Parathyroid adenoma (tissue), 2 donors: ENCODE data around the gene UBAP2.

ENCODE experiments used
- H2AFZ ChIP-seq: fragments of 300-600 bp; sonication (generic); one replicate; pipeline ENCODE4 v1.7.0; 2017; ENCODE audit warnings: antibody characterized with exemption, mild to moderate bottlenecking
- H3K27ac ChIP-seq: fragments of 300-600 bp; sonication (generic); one replicate; pipeline ENCODE4 v1.7.0; 2017
- H3K27me3 ChIP-seq: fragments of 300-600 bp; sonication (generic); one replicate; pipeline ENCODE4 v1.7.0; 2017; ENCODE audit warnings: low read length; ENCODE audit not compliant: control insufficient read depth, insufficient read depth
- H3K36me3 ChIP-seq: fragments of 300-600 bp; sonication (generic); one replicate; pipeline ENCODE4 v1.7.0; 2017; ENCODE audit warnings: low read length; ENCODE audit not compliant: control insufficient read depth, insufficient read depth
- H3K4me1 ChIP-seq: fragments of 300-600 bp; sonication (generic); one replicate; pipeline ENCODE4 v1.7.0; 2017; ENCODE audit warnings: control low read depth
- H3K4me2 ChIP-seq: fragments of 300-600 bp; sonication (generic); one replicate; pipeline ENCODE4 v1.7.0; 2017; ENCODE audit warnings: low read length
- H3K4me3 ChIP-seq: fragments of 300-600 bp; sonication (generic); one replicate; pipeline ENCODE4 v1.7.0; 2017; ENCODE audit warnings: low read depth, low read length
- H3K79me2 ChIP-seq: fragments of 300-600 bp; sonication (generic); one replicate; pipeline ENCODE4 v1.7.0; 2017; ENCODE audit warnings: control low read depth
- H3K9ac ChIP-seq: fragments of 300-600 bp; sonication (generic); one replicate; pipeline ENCODE4 v1.7.0; 2017; ENCODE audit warnings: mild to moderate bottlenecking
- H3K9me3 ChIP-seq: fragments of 300-600 bp; sonication (generic); one replicate; pipeline ENCODE4 v1.7.0; 2017; ENCODE audit warnings: low read length; ENCODE audit not compliant: control insufficient read depth
- TF ChIP-seq, protein P1 (sequence below): fragments of 300-600 bp; sonication (generic); IDR thresholded peaks from one replicate; pipeline ENCODE4 v1.7.0; 2017; ENCODE audit warnings: antibody characterized with exemption, mild to moderate bottlenecking
- donor health status: primary hyperparathyroidism.

The UBAP2 gene

DNA sequence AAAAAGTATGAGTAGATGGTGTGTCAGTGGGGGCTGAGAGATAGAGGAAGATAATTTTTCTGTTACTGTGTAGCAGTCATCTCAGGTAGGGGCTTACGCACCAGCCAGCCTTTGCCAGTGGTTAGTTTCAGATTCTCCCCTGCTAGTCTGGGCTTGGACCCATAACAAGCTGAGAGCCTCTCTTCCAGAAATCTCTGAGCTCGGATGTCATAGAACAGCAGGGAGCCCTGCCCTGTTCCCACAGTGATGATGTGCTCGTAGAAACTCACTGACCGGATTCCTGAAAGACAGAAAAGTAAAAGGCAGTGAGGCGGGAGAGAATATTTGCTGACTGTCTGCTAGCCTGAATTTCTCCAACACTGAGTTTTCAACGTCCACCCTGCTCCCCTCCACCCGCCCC lies 40.6 kb upstream of the UBAP2 start:
- H3K27ac ChIP-seq, result no peak overlapping the region
- no peak overlapping the region for H2AFZ ChIP-seq
- no peaks in the 10 kb centered on the region for H3K27me3 ChIP-seq
- no peak overlapping the region for H3K9ac ChIP-seq
- H3K4me3 ChIP-seq, result no peak overlapping the region
- TF ChIP-seq, protein P1, sequence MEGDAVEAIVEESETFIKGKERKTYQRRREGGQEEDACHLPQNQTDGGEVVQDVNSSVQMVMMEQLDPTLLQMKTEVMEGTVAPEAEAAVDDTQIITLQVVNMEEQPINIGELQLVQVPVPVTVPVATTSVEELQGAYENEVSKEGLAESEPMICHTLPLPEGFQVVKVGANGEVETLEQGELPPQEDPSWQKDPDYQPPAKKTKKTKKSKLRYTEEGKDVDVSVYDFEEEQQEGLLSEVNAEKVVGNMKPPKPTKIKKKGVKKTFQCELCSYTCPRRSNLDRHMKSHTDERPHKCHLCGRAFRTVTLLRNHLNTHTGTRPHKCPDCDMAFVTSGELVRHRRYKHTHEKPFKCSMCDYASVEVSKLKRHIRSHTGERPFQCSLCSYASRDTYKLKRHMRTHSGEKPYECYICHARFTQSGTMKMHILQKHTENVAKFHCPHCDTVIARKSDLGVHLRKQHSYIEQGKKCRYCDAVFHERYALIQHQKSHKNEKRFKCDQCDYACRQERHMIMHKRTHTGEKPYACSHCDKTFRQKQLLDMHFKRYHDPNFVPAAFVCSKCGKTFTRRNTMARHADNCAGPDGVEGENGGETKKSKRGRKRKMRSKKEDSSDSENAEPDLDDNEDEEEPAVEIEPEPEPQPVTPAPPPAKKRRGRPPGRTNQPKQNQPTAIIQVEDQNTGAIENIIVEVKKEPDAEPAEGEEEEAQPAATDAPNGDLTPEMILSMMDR, result no peak
- H3K4me1 ChIP-seq, result no peaks in the 10 kb centered on the region
- H3K4me2 ChIP-seq, result no peak overlapping the region
- H3K79me2 ChIP-seq, result no peaks in the 10 kb centered on the region
- H3K9me3 ChIP-seq, result no peaks in the 10 kb centered on the region
- no peaks in the 10 kb centered on the region for H3K36me3 ChIP-seq

DNA sequence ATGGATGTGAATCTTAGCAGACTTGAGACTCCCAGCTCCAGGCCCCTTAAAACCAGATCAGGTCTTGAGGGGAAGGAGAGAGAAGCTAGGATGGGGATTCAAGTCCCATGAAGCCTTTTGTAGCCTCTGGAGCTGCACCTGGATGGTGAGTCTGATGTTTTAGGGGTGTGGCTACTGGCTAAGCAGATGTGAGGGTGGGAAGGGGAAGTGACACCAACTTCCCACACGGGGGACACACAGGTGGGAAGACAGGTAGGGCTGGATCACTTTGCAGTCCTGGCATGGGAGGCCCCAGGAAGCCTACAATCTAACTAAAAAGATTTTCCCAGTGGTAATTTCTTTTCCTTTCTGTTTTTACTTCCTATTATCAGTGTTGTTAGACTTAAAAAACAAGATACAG lies 38.7 kb upstream of the UBAP2 start:
- no peak overlapping the region for H3K27ac ChIP-seq
- H3K4me1 ChIP-seq, result no peaks in the 10 kb centered on the region
- H3K9me3 ChIP-seq, result no peaks in the 10 kb centered on the region
- no peak overlapping the region for H3K9ac ChIP-seq
- no peaks in the 10 kb centered on the region for H3K36me3 ChIP-seq
- H3K4me3 ChIP-seq, result no peak overlapping the region
- H3K27me3 ChIP-seq, result no peaks in the 10 kb centered on the region
- TF ChIP-seq, protein P1, result no peak
- H2AFZ ChIP-seq, result no peak overlapping the region
- H3K79me2 ChIP-seq, result no peaks in the 10 kb centered on the region
- H3K4me2 ChIP-seq, result no peak overlapping the region

DNA sequence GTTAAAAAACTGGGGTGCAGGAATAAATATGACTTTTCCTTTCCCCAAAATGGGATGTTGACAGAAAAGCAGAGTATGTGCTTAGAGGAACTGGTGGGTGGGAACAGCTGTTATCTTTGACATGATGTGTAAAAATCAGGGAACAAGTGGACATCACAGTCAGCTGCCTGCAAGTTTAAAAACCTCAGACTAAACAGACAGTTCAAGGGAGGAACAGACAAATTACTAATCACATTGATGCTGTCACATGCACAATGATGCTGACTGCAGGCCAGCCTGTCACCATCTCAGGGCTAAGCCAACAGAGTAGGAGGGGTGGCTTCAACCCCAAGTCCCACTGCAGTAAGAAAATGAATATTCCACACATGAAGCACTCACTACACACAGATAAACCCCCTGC lies 38.2 kb upstream of the UBAP2 start:
- Histone ChIP-seq H3K27me3 (no peaks in the 10 kb centered on the region), H2AFZ (no peak overlapping the region), H3K36me3 (no peaks in the 10 kb centered on the region), H3K27ac (no peak overlapping the region), H3K79me2 (no peaks in the 10 kb centered on the region), H3K4me3 (no peak overlapping the region), H3K9ac (no peak overlapping the region), H3K9me3 (no peaks in the 10 kb centered on the region), H3K4me1 (no peaks in the 10 kb centered on the region), H3K4me2 (no peak overlapping the region)
- TF ChIP-seq, protein P1, result no peak

DNA sequence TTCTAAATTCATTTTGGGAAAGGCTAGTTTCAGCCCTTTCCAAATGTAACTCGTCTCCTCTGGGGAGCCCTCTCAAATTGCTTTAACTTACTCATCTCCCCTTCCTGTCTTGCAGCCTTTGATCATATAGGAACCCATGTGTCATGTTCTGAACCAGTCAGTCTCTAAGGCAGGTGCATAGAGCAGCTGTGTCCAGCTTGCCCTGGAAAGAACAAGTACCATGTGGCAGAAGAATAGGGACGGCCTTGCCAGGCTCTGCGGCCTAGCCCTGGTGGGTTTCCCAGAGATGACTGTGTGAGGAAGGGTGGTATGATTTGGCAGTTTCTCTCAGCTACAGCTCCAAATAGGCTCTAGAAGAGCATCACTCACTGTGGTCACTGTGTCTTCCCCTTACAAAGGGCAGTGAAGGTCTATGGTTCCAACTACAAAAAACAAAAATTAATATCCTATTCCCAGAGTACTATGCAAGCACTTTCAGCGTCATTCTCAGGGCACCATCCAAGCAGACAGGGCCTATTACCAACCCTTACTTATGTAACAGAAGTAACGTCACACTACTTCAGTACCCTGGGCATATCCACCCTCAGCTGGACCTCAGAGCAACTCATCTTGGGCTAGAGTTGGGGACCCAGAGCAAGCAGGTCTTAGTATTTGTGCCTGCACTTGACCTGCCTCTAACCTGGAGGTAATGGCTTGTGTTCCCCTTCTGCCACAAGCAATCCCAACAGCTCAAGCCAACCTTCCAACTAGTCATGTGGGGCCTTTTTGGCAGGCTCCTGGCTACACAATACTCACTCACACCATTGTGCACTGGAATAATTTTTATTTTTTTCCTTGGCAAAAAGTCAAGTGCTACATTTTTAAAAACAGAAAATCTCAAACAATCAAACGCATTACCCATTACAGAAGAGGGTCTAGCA lies 37.2 kb upstream of the UBAP2 start:
- Histone ChIP-seq H3K79me2 (no peaks in the 10 kb centered on the region), H3K9me3 (no peaks in the 10 kb centered on the region), H3K4me2 (no peak overlapping the region), H3K36me3 (no peaks in the 10 kb centered on the region), H3K27me3 (no peaks in the 10 kb centered on the region), H3K9ac (no peak overlapping the region), H3K27ac (no peak overlapping the region), H2AFZ (no peak overlapping the region), H3K4me1 (no peaks in the 10 kb centered on the region), H3K4me3 (no peak overlapping the region)
- TF ChIP-seq, protein P1, result no peak

DNA sequence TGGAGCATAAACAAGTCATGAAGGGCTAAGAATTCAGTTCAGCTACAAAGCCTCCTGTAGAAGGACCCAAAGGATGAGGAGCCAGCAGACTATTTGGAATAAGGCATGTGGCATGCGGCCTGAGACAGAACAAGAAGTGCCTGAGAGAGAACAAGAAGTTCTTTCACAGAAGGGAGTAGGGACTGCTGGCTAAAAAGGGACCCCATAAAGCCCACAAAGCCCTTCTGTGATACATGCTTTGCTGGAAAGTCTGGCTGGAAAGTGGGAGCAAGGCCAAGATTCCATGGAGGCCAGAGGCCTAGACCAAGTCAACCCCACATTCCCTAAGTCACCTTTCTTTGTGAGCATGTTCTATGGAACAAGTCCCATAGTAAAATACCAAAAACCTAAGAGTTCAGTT lies 35.9 kb upstream of the UBAP2 start:
- Histone ChIP-seq H3K27ac (no peak overlapping the region), H3K4me2 (no peak overlapping the region), H3K27me3 (no peaks in the 10 kb centered on the region), H3K9me3 (no peaks in the 10 kb centered on the region), H2AFZ (no peak overlapping the region), H3K36me3 (no peaks in the 10 kb centered on the region), H3K9ac (no peak overlapping the region), H3K79me2 (no peaks in the 10 kb centered on the region), H3K4me3 (no peak overlapping the region), H3K4me1 (no peaks in the 10 kb centered on the region)
- TF ChIP-seq, protein P1, result no peak
